K562 (cell line): Measurements from ENCODE around the gene SELENOF. TPM values are rescaled to one million over a fixed set of nuclear protein-coding genes. Genes with fewer than 3 reads are reported as not detected.

ENCODE experiments used
- ATF1 ChIP-seq, 2 experiments: fragments of 450-650 bp in 1 of 2; IDR thresholded peaks; 2 replicates each; pipeline ENCODE4 v1.6.1; 2016; ENCODE audit warnings: missing compliant biosample characterization in 1 of 2, missing genetic modification characterization in 1 of 2
- RNF2 ChIP-seq: sonication (generic); IDR thresholded peaks from 2 replicates; pipeline ENCODE4 v1.6.1; 2016
- SRSF3 ChIP-seq: fragments of 200-400 bp; formaldehyde crosslinking; IDR thresholded peaks from 2 replicates; pipeline ENCODE4 v1.6.1; 2016; ENCODE audit warnings: mild to moderate bottlenecking, low read length, moderate library complexity; ENCODE audit not compliant: insufficient read depth
- U2AF1 ChIP-seq: fragments of 200-400 bp; formaldehyde crosslinking; optimal IDR thresholded peaks from 2 replicates; pipeline ENCODE3; 2017; ENCODE audit warnings: mild to moderate bottlenecking, low read depth, low read length, moderate library complexity
- ZNF239 ChIP-seq: fragments of 250-450 bp; sonication (Bioruptor Pico); IDR thresholded peaks from 2 replicates; pipeline ENCODE4 v1.4.0; 2020; ENCODE audit warnings: mild to moderate bottlenecking
- polyA plus RNA-seq, 8 experiments: library from polyadenylated mRNA; depleted of rRNA in 4 of 8; stranded (reverse) in 5 of 8; unstranded in 3 of 8; fragments of >200 nt; fragmentation: Nextera tagmentation in 2 of 8; fragmentation: Illumina TruSeq in 1 of 8; extraction: Ambion mirVana in 2 of 8; extraction: Trizol in 1 of 8; gene quantifications; 2 replicates each; pipeline versions ENCODE4 v1.2.1 to v1.2.3, GENCODE V29; 2011 to 2014; ENCODE audit warnings: inconsistent platforms in 1 of 8, missing spikeins in 1 of 8
- total RNA-seq, 7 experiments: library from RNA; depleted of rRNA in 6 of 7; stranded (reverse); fragments of >200 nt in 6 of 7; fragmentation: Illumina TruSeq in 2 of 7; extraction: Trizol in 2 of 7; gene quantifications; 2 replicates each; pipeline versions ENCODE4 v1.2.1 to v1.2.3, GENCODE V29; 2011 to 2021; ENCODE audit warnings: low replicate concordance in 1 of 7
- TF ChIP-seq, protein P1 (sequence below): fragments of 450-650 bp; IDR thresholded peaks from 2 replicates; pipeline ENCODE4 v1.6.1; 2016; ENCODE audit warnings: low read depth, mild to moderate bottlenecking, moderate library complexity
- TF ChIP-seq, protein P2 (sequence below): fragments of 250-450 bp; sonication (Bioruptor Pico); IDR thresholded peaks from 2 replicates; pipeline ENCODE4 v1.5.0; 2021; ENCODE audit warnings: mild to moderate bottlenecking, borderline replicate concordance

The SELENOF gene
- total and polyA plus RNA-seq, 9 of the 15 experiments (the other 6 are each of a cell fraction or from before 2014, with no cell fraction given), result 115 to 394 (median 215) TPM

DNA sequence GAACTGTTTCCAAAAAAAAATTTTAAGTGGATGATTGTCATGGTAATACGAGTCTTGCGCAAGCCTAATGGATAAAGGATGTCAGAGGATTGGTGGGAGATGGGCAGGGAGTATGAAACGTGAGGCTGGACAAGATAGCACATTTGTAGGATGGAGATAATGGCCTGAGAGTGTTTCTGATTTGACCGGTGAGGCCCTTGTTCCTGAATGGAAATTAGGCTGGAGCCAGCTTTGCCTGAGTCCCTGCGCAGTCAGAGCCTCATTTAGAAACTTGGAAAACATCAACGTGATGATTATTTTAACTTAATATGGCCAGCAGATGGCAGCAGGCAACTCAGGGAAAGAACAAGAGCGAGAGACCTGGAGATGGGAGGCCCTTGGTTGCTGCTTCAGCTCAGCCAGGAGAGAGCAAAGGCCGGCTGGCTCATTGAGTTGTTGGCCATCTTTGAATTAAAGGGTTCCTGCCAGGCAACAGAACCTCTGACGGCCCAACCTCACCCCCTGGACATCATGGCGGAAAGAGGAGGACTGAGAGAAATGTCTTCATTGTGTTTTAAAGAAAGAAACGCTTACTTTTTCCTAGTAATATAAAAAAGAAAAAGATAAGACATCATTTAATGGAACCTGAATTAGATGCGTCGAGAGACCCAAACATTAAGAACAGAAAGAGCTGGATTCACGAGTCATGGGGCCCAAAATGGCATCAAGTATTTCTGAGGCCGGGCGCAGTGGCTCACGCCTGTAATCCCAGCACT, 80.3 kb downstream of the SELENOF start (continued):
- no peak for TF ChIP-seq ATF1 (CRISPR knock-in tag; IDR thresholded peaks at IDR 0.05)
- TF ChIP-seq ATF1 (tag; IDR thresholded peaks at IDR 0.05), result no peak
- TF ChIP-seq, protein P1, sequence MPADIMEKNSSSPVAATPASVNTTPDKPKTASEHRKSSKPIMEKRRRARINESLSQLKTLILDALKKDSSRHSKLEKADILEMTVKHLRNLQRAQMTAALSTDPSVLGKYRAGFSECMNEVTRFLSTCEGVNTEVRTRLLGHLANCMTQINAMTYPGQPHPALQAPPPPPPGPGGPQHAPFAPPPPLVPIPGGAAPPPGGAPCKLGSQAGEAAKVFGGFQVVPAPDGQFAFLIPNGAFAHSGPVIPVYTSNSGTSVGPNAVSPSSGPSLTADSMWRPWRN, result no peak
- no peak for TF ChIP-seq SRSF3
- no peak for TF ChIP-seq ZNF239 (CRISPR knock-in tag)
- no peak for TF ChIP-seq RNF2
- TF ChIP-seq, protein P2, sequence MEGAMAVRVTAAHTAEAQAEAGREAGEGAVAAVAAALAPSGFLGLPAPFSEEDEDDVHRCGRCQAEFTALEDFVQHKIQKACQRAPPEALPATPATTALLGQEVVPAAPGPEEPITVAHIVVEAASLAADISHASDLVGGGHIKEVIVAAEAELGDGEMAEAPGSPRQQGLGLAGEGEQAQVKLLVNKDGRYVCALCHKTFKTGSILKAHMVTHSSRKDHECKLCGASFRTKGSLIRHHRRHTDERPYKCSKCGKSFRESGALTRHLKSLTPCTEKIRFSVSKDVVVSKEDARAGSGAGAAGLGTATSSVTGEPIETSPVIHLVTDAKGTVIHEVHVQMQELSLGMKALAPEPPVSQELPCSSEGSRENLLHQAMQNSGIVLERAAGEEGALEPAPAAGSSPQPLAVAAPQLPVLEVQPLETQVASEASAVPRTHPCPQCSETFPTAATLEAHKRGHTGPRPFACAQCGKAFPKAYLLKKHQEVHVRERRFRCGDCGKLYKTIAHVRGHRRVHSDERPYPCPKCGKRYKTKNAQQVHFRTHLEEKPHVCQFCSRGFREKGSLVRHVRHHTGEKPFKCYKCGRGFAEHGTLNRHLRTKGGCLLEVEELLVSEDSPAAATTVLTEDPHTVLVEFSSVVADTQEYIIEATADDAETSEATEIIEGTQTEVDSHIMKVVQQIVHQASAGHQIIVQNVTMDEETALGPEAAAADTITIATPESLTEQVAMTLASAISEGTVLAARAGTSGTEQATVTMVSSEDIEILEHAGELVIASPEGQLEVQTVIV, result no peak
- no peak for TF ChIP-seq U2AF1
